ENCODE data around the gene FLOT2. TPM values are rescaled to one million over a fixed set of nuclear protein-coding genes. Genes with fewer than 3 reads are reported as not detected.

The FLOT2 gene
- total and polyA plus RNA-seq, 10 of the 15 experiments (the other 5 are each of a cell fraction or from before 2014, with no cell fraction given) = 56.8 to 302 (median 149) TPM

- TF ChIP-seq ZBTB4 (CRISPR knock-in tag; IDR thresholded peaks at IDR 0.05) (no peak), ZNF384 (IDR thresholded peaks at IDR 0.05; ENCODE audit: borderline replicate concordance, low read depth, low read length) (no peak), IRF5 (IDR thresholded peaks at IDR 0.05; ENCODE audit: borderline replicate concordance) (no peak), IRF4 (IDR thresholded peaks at IDR 0.05; ENCODE audit: low read depth, low read length) (no peak)
Observed at GRCh38 chr17:28882154-28882895, 15.2 kb downstream of the FLOT2 start (continued).

- WGBS (ENCODE audit: insufficient coverage, insufficient replicate concordance, low lambda C conversion rate, missing lambda C conversion rate) = 98% methylated on average over 17 of the region's 17 CpGs
- Histone ChIP-seq H2AFZ (ENCODE audit: control insufficient read depth, low read depth, low read length) (no peak overlapping the region), H3K4me2 (ENCODE audit: control insufficient read depth, insufficient read depth) (no peak overlapping the region), H3K9me3 (replicated peaks; ENCODE audit: control insufficient read depth, insufficient read depth, low read length) (no peaks in the 10 kb centered on the region), H3K36me3 (ENCODE audit: control insufficient read depth in 2 of 2, insufficient read depth in 2 of 2, low read length in 1 of 2) (peaks cover 9 to 30% of the 10 kb centered on the region in 2 experiments; a peak in 3 of 4 replicates), H3K79me2 (ENCODE audit: control insufficient read depth, insufficient read depth, low read length) (no peaks in the 10 kb centered on the region), H3K9ac (ENCODE audit: control insufficient read depth, insufficient read depth, low read length) (no peak overlapping the region), H4K20me1 (ENCODE audit: control insufficient read depth, insufficient read depth) (no peaks in the 10 kb centered on the region), H3K27ac (ENCODE audit: control insufficient read depth, insufficient read depth) (no peak overlapping the region), H3K27me3 (replicated peaks in 1 of 2; ENCODE audit: control insufficient read depth in 2 of 2, insufficient read depth in 2 of 2, low read length in 1 of 2) (no peaks in the 10 kb centered on the region), H3K4me3 (no peak overlapping the region), H3K4me1 (ENCODE audit: control insufficient read depth, insufficient read depth, low read length) (no peaks in the 10 kb centered on the region)
- FAIRE-seq (no peak), DNase-seq (ENCODE audit: low read depth, low spot score) (no peak), ATAC-seq (no peak)
- POLR2A ChIA-PET = interaction anchor here (1.8 kb wide), 1 partner anchor 11 kb away, joined by 9 read pairs; no protein-coding TSS in a partner anchor
- BruUV-seq (replicated peaks) = no TSS peak
- CTCF ChIA-PET = interaction anchor here (0.6 to 2.3 kb wide), 2 partner anchors 118 to 1439 kb away, joined by 3 to 8 read pairs; no protein-coding TSS in a partner anchor
- in situ Hi-C loops (cut with MboI) (loop anchor here (25.0 kb wide), 1 partner anchor 1394 kb away; no protein-coding TSS in a partner anchor), intact Hi-C loops (cut with micrococcal nuclease; ENCODE audit: unreplicated experiment) (no loop called here)
- RAD21 ChIA-PET (ENCODE audit: unreplicated experiment) = interaction anchor here (1.6 kb wide), 1 partner anchor 155 kb away, joined by 6 read pairs; no protein-coding TSS in a partner anchor
- SMC1A ChIA-PET (ENCODE audit: uncharacterized antibody, unreplicated experiment) = interaction anchor here (1.4 kb wide), 2 partner anchors 15 to 32 kb away, joined by 3 to 4 read pairs; no protein-coding TSS in a partner anchor
- TF ChIP-seq MEF2B (IDR thresholded peaks at IDR 0.05; ENCODE audit: partially characterized antibody, poor library complexity, severe bottlenecking) (no peak), IRF3 (IDR thresholded peaks at IDR 0.05) (no peak), TBL1XR1 (IDR thresholded peaks at IDR 0.05; ENCODE audit: low read depth, low read length) (no peak), NFYA (IDR thresholded peaks at IDR 0.05; ENCODE audit: borderline replicate concordance, low read depth, low read length) (no peak), MLLT1 (IDR thresholded peaks at IDR 0.05) (no peak), USF2 (IDR thresholded peaks at IDR 0.05; ENCODE audit: borderline replicate concordance, low read depth, low read length) (no peak), RAD21 (IDR thresholded peaks at IDR 0.05; ENCODE audit: insufficient read depth, low read depth, low read length) (no peak), ZNF207 (IDR thresholded peaks at IDR 0.05; ENCODE audit: borderline replicate concordance) (no peak)
Observed at GRCh38 chr17:28881533-28882056, 15.9 kb downstream of the FLOT2 start.

Measured in GM12878 (cell line).